Nephron (organoid): ENCODE data around the gene GADL1.

Source experiments
- H3K27ac Mint-ChIP-seq, 3 experiments: 2 replicates each; pipeline ENCODE4 v1.8.0; 2020; ENCODE audit warnings: mixed read lengths in 3 of 3, mild to moderate bottlenecking in 2 of 3, moderate library complexity in 1 of 3
- H3K27me3 Mint-ChIP-seq: 2 replicates; pipeline ENCODE4 v1.8.0; 2021; ENCODE audit warnings: low read depth, mild to moderate bottlenecking, moderate library complexity, mixed read lengths
- H3K36me3 Mint-ChIP-seq: 2 replicates; pipeline ENCODE4 v1.8.0; 2020; ENCODE audit warnings: low read depth, mixed read lengths
- H3K4me1 Mint-ChIP-seq: 2 replicates; pipeline ENCODE4 v1.8.0; 2020; ENCODE audit warnings: mixed read lengths
- H3K4me3 Mint-ChIP-seq, 3 experiments: 2 replicates each; pipeline ENCODE4 v1.8.0; 2020; ENCODE audit warnings: mild to moderate bottlenecking in 3 of 3, mixed read lengths in 3 of 3, moderate library complexity in 2 of 3
- H3K9me3 Mint-ChIP-seq: 2 replicates; pipeline ENCODE4 v1.8.0; 2020; ENCODE audit warnings: mixed read lengths
- CTCF ChIP-seq, 3 experiments: fragments of 200-600 bp; sonication (generic); IDR thresholded peaks; one replicate each; pipeline ENCODE4 v1.5.0; 2021; ENCODE audit warnings: antibody characterized with exemption in 3 of 3; ENCODE audit not compliant: unreplicated experiment in 3 of 3

Gene GADL1

GRCh38 chr3:30752491-30752890 is 142.0 kb downstream of the GADL1 start:
- Mint-ChIP-seq H3K4me1 (peaks cover 36% of the 10 kb centered on the region), H3K36me3 (no peaks in the 10 kb centered on the region), H3K4me3 (no peak overlapping the region), H3K27ac (no peak overlapping the region), H3K27me3 (no peaks in the 10 kb centered on the region), H3K9me3 (no peaks in the 10 kb centered on the region)
- TF ChIP-seq CTCF (IDR thresholded peaks at IDR 0.05; ENCODE audit: unreplicated experiment in 3 of 3) = no peak

GRCh38 chr3:30751610-30752299 is 142.7 kb downstream of the GADL1 start:
- peak; percentile 28 to 52 (median 29) for TF ChIP-seq CTCF (IDR thresholded peaks at IDR 0.05; ENCODE audit: unreplicated experiment in 3 of 3)
- H3K36me3 Mint-ChIP-seq = no peaks in the 10 kb centered on the region

GRCh38 chr3:30750967-30751366 is 143.5 kb downstream of the GADL1 start:
- H3K9me3 Mint-ChIP-seq = no peaks in the 10 kb centered on the region
- H3K36me3 Mint-ChIP-seq = no peaks in the 10 kb centered on the region
- H3K27me3 Mint-ChIP-seq = no peaks in the 10 kb centered on the region
- H3K4me3 Mint-ChIP-seq = no peak overlapping the region
- H3K27ac Mint-ChIP-seq = peak overlapping the region in 1 of 3 experiments; percentile 61
- no peak for TF ChIP-seq CTCF (IDR thresholded peaks at IDR 0.05; ENCODE audit: unreplicated experiment in 3 of 3)
- H3K4me1 Mint-ChIP-seq = peaks cover 36% of the 10 kb centered on the region

More at GRCh38 chr3:30751610-30752299, 142.7 kb downstream of the GADL1 start:
- Mint-ChIP-seq H3K27ac (peak overlapping the region in 2 of 3 experiments; percentile 11 to 61), H3K27me3 (no peaks in the 10 kb centered on the region), H3K9me3 (no peaks in the 10 kb centered on the region), H3K4me1 (peaks cover 36% of the 10 kb centered on the region), H3K4me3 (no peak overlapping the region)

- peak overlapping the region in 1 of 3 experiments; percentile 8 for H3K27ac Mint-ChIP-seq
- no peak for TF ChIP-seq CTCF (IDR thresholded peaks at IDR 0.05; ENCODE audit: unreplicated experiment in 3 of 3)
- no peaks in the 10 kb centered on the region for H3K27me3 Mint-ChIP-seq
- no peaks in the 10 kb centered on the region for H3K36me3 Mint-ChIP-seq
- no peaks in the 10 kb centered on the region for H3K9me3 Mint-ChIP-seq
- peaks cover 22% of the 10 kb centered on the region for H3K4me1 Mint-ChIP-seq
- H3K4me3 Mint-ChIP-seq = no peak overlapping the region
Observed at GRCh38 chr3:30749230-30749629, 145.2 kb downstream of the GADL1 start.

- H3K4me1 Mint-ChIP-seq = peaks cover 21% of the 10 kb centered on the region
- H3K4me3 Mint-ChIP-seq = no peak overlapping the region
- peak; percentile 44 to 54 (median 48) for TF ChIP-seq CTCF (IDR thresholded peaks at IDR 0.05; ENCODE audit: unreplicated experiment in 3 of 3)
- no peaks in the 10 kb centered on the region for H3K27me3 Mint-ChIP-seq
- H3K36me3 Mint-ChIP-seq = no peaks in the 10 kb centered on the region
- no peaks in the 10 kb centered on the region for H3K9me3 Mint-ChIP-seq
- H3K27ac Mint-ChIP-seq = peak overlapping the region in 1 of 3 experiments; percentile 51
Observed at GRCh38 chr3:30747771-30748281, 146.6 kb downstream of the GADL1 start.
